A549 (cell line): Measurements from ENCODE around the gene KCNK15. TPM values are rescaled to one million over a fixed set of nuclear protein-coding genes. Genes with fewer than 3 reads are reported as not detected.
A peak's percentile ranks its signal among the peaks of the same experiment; 100 is the strongest.

Experiments used
- ATAC-seq, 2 experiments: fragments of 200-7000 bp in 1 of 2; fragments of >200 bp in 1 of 2; cut with Nextera tagmentation in 1 of 2; cut with Tn5 transposase in 1 of 2; 3 replicates each; pipeline versions ENCODE4 v1.8.0 to v1.9.1; 2018 to 2020; ENCODE audit warnings: mild to moderate bottlenecking in 1 of 2, moderate library complexity in 1 of 2
- CTCF ChIA-PET: fragments of 300-600 bp; sonication (Branson Sonifier 250); formaldehyde crosslinking; extraction: SDS; loops from one replicate; lab custom pipeline; 2021; ENCODE audit warnings: antibody characterized with exemption, inconsistent platforms; lab: Yijun Ruan, JAX
- POLR2A ChIA-PET: fragments of 350-600 bp; formaldehyde crosslinking; extraction: SDS; loops from one replicate; lab custom pipeline; 2021; ENCODE audit warnings: antibody characterized with exemption, inconsistent platforms; lab: Yijun Ruan, JAX
- DNase-seq, 2 experiments: peaks; one replicate each; pipeline versions ENCODE4 v3.0.0 to v3.0.0-alpha.2; 2011 to 2016; ENCODE audit warnings: low read depth in 1 of 2, low spot score in 1 of 2
- FAIRE-seq: peaks from 2 replicates; lab custom pipeline; 2011; peaks lifted over from hg19 to GRCh38; lab: Jason Lieb, UNC
- H3K27ac ChIP-seq, 2 experiments: fragments of >200 bp; sonication (Bioruptor Twin); formaldehyde crosslinking; 3 replicates each; pipeline ENCODE4 v1.5.1; 2016 to 2017
- H3K4me1 ChIP-seq: fragments of >200 bp; sonication (Bioruptor Twin); formaldehyde crosslinking; 3 replicates; pipeline ENCODE4 v1.6.1; 2016
- H3K4me2 ChIP-seq: fragments of >200 bp; sonication (Bioruptor Twin); formaldehyde crosslinking; 3 replicates; pipeline ENCODE4 v1.6.1; 2016
- H3K4me3 ChIP-seq: fragments of >200 bp; sonication (Bioruptor Twin); formaldehyde crosslinking; 3 replicates; pipeline ENCODE4 v1.5.1; 2016
- H3K9me3 ChIP-seq: fragments of >200 bp; sonication (Bioruptor Twin); formaldehyde crosslinking; 3 replicates; pipeline ENCODE4 v1.6.1; 2016
- CBX2 ChIP-seq: fragments of 200-600 bp; sonication (generic); IDR thresholded peaks from 2 replicates; pipeline ENCODE4 v1.6.1; 2016; ENCODE audit warnings: low read depth, mild to moderate bottlenecking, borderline replicate concordance
- EHMT2 ChIP-seq: fragments of 200-600 bp; sonication (generic); IDR thresholded peaks from 2 replicates; pipeline ENCODE4 v1.6.1; 2016; ENCODE audit warnings: antibody characterized with exemption, low read depth, mild to moderate bottlenecking, moderate library complexity
- EP300 ChIP-seq, 2 experiments: fragments of >200 bp; sonication (Bioruptor Twin); formaldehyde crosslinking; IDR thresholded peaks; 2 replicates in 1 of 2; 3 replicates in 1 of 2; pipeline ENCODE4 v1.6.1; 2016 to 2017
- ESRRA ChIP-seq: fragments of 150-350 bp; IDR thresholded peaks from 2 replicates; pipeline ENCODE4 v1.6.1; 2014; ENCODE audit warnings: mild to moderate bottlenecking, low read length, borderline replicate concordance
- FOSB ChIP-seq: fragments of 250-450 bp; sonication (Bioruptor Pico); IDR thresholded peaks from 2 replicates; pipeline ENCODE4 v1.5.0; 2020; ENCODE audit warnings: mild to moderate bottlenecking, moderate library complexity
- HDAC2 ChIP-seq: fragments of 200-600 bp; sonication (generic); IDR thresholded peaks from 2 replicates; pipeline ENCODE4 v1.6.1; 2016
- HMGXB4 ChIP-seq: fragments of 250-450 bp; sonication (Bioruptor Pico); IDR thresholded peaks from 2 replicates; pipeline ENCODE4 v1.5.0; 2021; ENCODE audit warnings: mild to moderate bottlenecking, moderate library complexity, borderline replicate concordance
- HOXB13 ChIP-seq: fragments of 250-450 bp; sonication (Bioruptor Pico); IDR thresholded peaks from 2 replicates; pipeline ENCODE4 v1.5.0; 2020; ENCODE audit warnings: low read depth, mild to moderate bottlenecking, moderate library complexity
- HOXB5 ChIP-seq: fragments of 250-450 bp; sonication (Bioruptor Pico); IDR thresholded peaks from 2 replicates; pipeline ENCODE4 v1.5.0; 2020; ENCODE audit warnings: mild to moderate bottlenecking, moderate library complexity
- KDM1A ChIP-seq: fragments of 200-600 bp; sonication (generic); IDR thresholded peaks from 2 replicates; pipeline ENCODE4 v1.6.1; 2016; ENCODE audit warnings: low read depth, mild to moderate bottlenecking
- MAFK ChIP-seq: fragments of 450-650 bp; IDR thresholded peaks from 2 replicates; pipeline ENCODE4 v1.6.1; 2014; ENCODE audit not compliant: partially characterized antibody
- MAZ ChIP-seq: fragments of 150-350 bp; IDR thresholded peaks from 2 replicates; pipeline ENCODE4 v1.6.1; 2014; ENCODE audit warnings: antibody characterized with exemption, low read depth, low read length, borderline replicate concordance
- MYC ChIP-seq: IDR thresholded peaks from 2 replicates; pipeline ENCODE4 v1.6.1; 2012; ENCODE audit warnings: mild to moderate bottlenecking, inconsistent platforms, low read length, improper control_type of control experiment, borderline replicate concordance
- PHF8 ChIP-seq: fragments of 200-600 bp; sonication (generic); IDR thresholded peaks from 2 replicates; pipeline ENCODE4 v1.6.1; 2016; ENCODE audit warnings: low read depth, mild to moderate bottlenecking, antibody characterized with exemption, moderate library complexity, borderline replicate concordance
- POLR2A ChIP-seq: IDR thresholded peaks from 2 replicates; pipeline ENCODE4 v1.6.1; 2012; ENCODE audit warnings: mild to moderate bottlenecking, low read length
- POLR2AphosphoS2 ChIP-seq: conservative IDR thresholded peaks from 2 replicates; pipeline ENCODE4 v1.6.1; 2012; ENCODE audit warnings: low read length, improper control_type of control experiment, inconsistent platforms
- RAD21 ChIP-seq, 2 experiments: fragments of >200 bp in 1 of 2; sonication (Bioruptor Twin) in 1 of 2; formaldehyde crosslinking in 1 of 2; IDR thresholded peaks in 1 of 2; conservative IDR thresholded peaks in 1 of 2; 2 replicates in 1 of 2; 3 replicates in 1 of 2; pipeline ENCODE4 v1.6.1; 2012 to 2018; ENCODE audit warnings: inconsistent platforms in 1 of 2
- RNF2 ChIP-seq: fragments of 200-600 bp; sonication (generic); IDR thresholded peaks from 2 replicates; pipeline ENCODE4 v1.6.1; 2016; ENCODE audit warnings: low read depth, mild to moderate bottlenecking, antibody characterized with exemption, moderate library complexity, borderline replicate concordance
- SMC3 ChIP-seq: fragments of >200 bp; sonication (Bioruptor Twin); formaldehyde crosslinking; IDR thresholded peaks from 3 replicates; pipeline ENCODE4 v1.6.1; 2018; ENCODE audit warnings: inconsistent platforms
- TFCP2L1 ChIP-seq: fragments of 250-450 bp; sonication (Bioruptor Pico); IDR thresholded peaks from 2 replicates; pipeline ENCODE4 v1.5.0; 2021; ENCODE audit warnings: mild to moderate bottlenecking
- ZFP36 ChIP-seq: fragments of 450-650 bp; IDR thresholded peaks from 2 replicates; pipeline ENCODE4 v1.6.1; 2014; ENCODE audit warnings: borderline replicate concordance; ENCODE audit not compliant: partially characterized antibody
- WGBS: methylation state at CpG from one replicate; pipeline ENCODE4 v1.1.6; 2017; ENCODE audit errors: missing lambda C conversion rate; 5-methylcytosine and 5-hydroxymethylcytosine counted together
- polyA plus RNA-seq, 4 experiments: library from polyadenylated mRNA; depleted of rRNA in 3 of 4; stranded (reverse); fragments of >200 nt; fragmentation: RNase III in 1 of 4; extraction: RNeasy Plus Mini Kit Qiagen cat#74134 plus additional on column Dnase treatment in 1 of 4; gene quantifications; 2 replicates in 3 of 4; 3 replicates in 1 of 4; pipeline ENCODE4 v1.2.3, GENCODE V29; 2011 to 2017
- TF ChIP-seq, protein P1 (sequence below): fragments of >200 bp; sonication (Bioruptor Twin); formaldehyde crosslinking; IDR thresholded peaks from 2 replicates; pipeline ENCODE4 v1.6.1; 2016

Gene KCNK15
- polyA plus RNA-seq, 2 of the 4 experiments (the other 2 are of a cell fraction): 0.43 to 0.49 TPM

- Histone ChIP-seq H3K4me1 (peaks cover 81% of the 10 kb centered on the region), H3K27ac (peak overlapping the region; percentile 96 to 98), H3K9me3 (no peaks in the 10 kb centered on the region), H3K4me3 (no peak overlapping the region)
- no peak for ATAC-seq
- POLR2A ChIA-PET: no interaction called here
- DNase-seq: no peak
- no peak for FAIRE-seq
- WGBS: 95% methylated on average over 9 of the region's 9 CpGs
- peak; percentile 6 for TF ChIP-seq ZFP36
- no peak for TF ChIP-seq EHMT2
- TF ChIP-seq, all 56 proteins: peak for 1
- CTCF ChIA-PET: interaction anchor here (0.6 to 21.9 kb wide), 6 partner anchors 8 to 78 kb away, joined by 3 to 525 read pairs (median 7); no protein-coding TSS in a partner anchor
- no peak overlapping the region for H3K4me2 ChIP-seq
Observed at GRCh38 chr20:44723798-44724362, 21.8 kb upstream of the KCNK15 start.

GRCh38 chr20:44724423-44725091, 21.1 kb upstream of the KCNK15 start:
- Histone ChIP-seq H3K4me2 (no peak overlapping the region), H3K27ac (peak overlapping the region; percentile 96 to 98; a peak in 5 of 6 replicates)
- POLR2A ChIA-PET: interaction anchor here (0.5 kb wide), 1 partner anchor 9 kb away, joined by 3 read pairs; the partner anchor contains the start of gene CCN5
- no peak for FAIRE-seq
- TF ChIP-seq RAD21 (conservative IDR thresholded peaks at IDR 0.05 in 1 of 2, IDR thresholded peaks at IDR 0.05 in 1 of 2) (no peak), SMC3 (no peak), TFCP2L1 (CRISPR knock-in tag) (no peak), FOSB (no peak), POLR2A (no peak)
- TF ChIP-seq, protein P1, sequence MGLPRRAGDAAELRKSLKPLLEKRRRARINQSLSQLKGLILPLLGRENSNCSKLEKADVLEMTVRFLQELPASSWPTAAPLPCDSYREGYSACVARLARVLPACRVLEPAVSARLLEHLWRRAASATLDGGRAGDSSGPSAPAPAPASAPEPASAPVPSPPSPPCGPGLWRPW: no peak
- TF ChIP-seq, all 56 proteins: peak for 0
- Histone ChIP-seq H3K4me1 (peaks cover 79% of the 10 kb centered on the region), H3K9me3 (no peaks in the 10 kb centered on the region), H3K4me3 (no peak overlapping the region)
- WGBS: 91% methylated on average over 17 of the region's 26 CpGs
- DNase-seq: no peak
- ATAC-seq: no peak
- CTCF ChIA-PET: interaction anchor here (0.6 to 21.9 kb wide), 7 partner anchors 7 to 507 kb away, joined by 3 to 525 read pairs (median 5); no protein-coding TSS in a partner anchor

- Histone ChIP-seq H3K4me2 (no peak overlapping the region), H3K27ac (peak overlapping the region; percentile 96 to 98), H3K9me3 (no peaks in the 10 kb centered on the region), H3K4me1 (peaks cover 81% of the 10 kb centered on the region), H3K4me3 (no peak overlapping the region)
- DNase-seq (no peak), ATAC-seq (no peak), FAIRE-seq (no peak)
- CTCF ChIA-PET: interaction anchor here (1.5 to 21.9 kb wide), 3 partner anchors 22 to 508 kb away, joined by 3 to 525 read pairs (median 9); no protein-coding TSS in a partner anchor
- TF ChIP-seq KDM1A: peak; percentile 91; the same call in 1 of the 2 replicates
- peak; percentile 44 for TF ChIP-seq ZFP36
- TF ChIP-seq RNF2: no peak
- TF ChIP-seq POLR2AphosphoS2: no peak
- TF ChIP-seq CBX2: no peak
- TF ChIP-seq HDAC2: 0 out of 2 replicates have a peak, but pooled peaks have one; percentile 46
- TF ChIP-seq MAZ: no peak
- WGBS: 73% methylated on average over 5 of the region's 5 CpGs
- POLR2A ChIA-PET: no interaction called here
Observed at GRCh38 chr20:44725837-44726236, 19.8 kb upstream of the KCNK15 start.

GRCh38 chr20:44727039-44727438, 18.6 kb upstream of the KCNK15 start:
- FAIRE-seq (no peak), ATAC-seq (no peak), DNase-seq (no peak)
- Histone ChIP-seq H3K4me1 (peaks cover 82% of the 10 kb centered on the region), H3K4me2 (no peak overlapping the region; the same call in 2 of the 3 replicates), H3K27ac (peak overlapping the region; percentile 96 to 98), H3K4me3 (no peak overlapping the region), H3K9me3 (no peaks in the 10 kb centered on the region)
- 92% methylated on average over 2 of the region's 11 CpGs for WGBS
- CTCF ChIA-PET: interaction anchor here (1.1 to 21.9 kb wide), 6 partner anchors 9 to 44 kb away, joined by 3 to 525 read pairs (median 6); no protein-coding TSS in a partner anchor
- no peak for TF ChIP-seq EP300 (IDR thresholded peaks at IDR 0.05)
- TF ChIP-seq, protein P1: no peak
- TF ChIP-seq HOXB13 (CRISPR knock-in tag): no peak; the same call in 1 of the 2 replicates
- TF ChIP-seq MAFK: no peak
- TF ChIP-seq MYC: no peak
- TF ChIP-seq POLR2A: no peak
- TF ChIP-seq PHF8: no peak
- TF ChIP-seq HMGXB4: no peak
- TF ChIP-seq POLR2AphosphoS2: no peak
- no peak for TF ChIP-seq SMC3
- TF ChIP-seq CBX2: no peak
- TF ChIP-seq HDAC2: no peak
- TF ChIP-seq TFCP2L1 (CRISPR knock-in tag): no peak
- no peak for TF ChIP-seq ESRRA
- TF ChIP-seq HOXB5 (CRISPR knock-in tag): no peak
- TF ChIP-seq KDM1A: no peak
- POLR2A ChIA-PET: interaction anchor here (2.5 kb wide), 1 partner anchor 12 kb away, joined by 7 read pairs; the partner anchor contains the start of gene CCN5
